ENCODE data around the gene CDC40.
"Not testable (repeated sequence)": the region's sequence is repeated elsewhere in the genome, so short reads cannot be mapped to it uniquely, and the experiment has no call there.

CDC40 gene

DNA sequence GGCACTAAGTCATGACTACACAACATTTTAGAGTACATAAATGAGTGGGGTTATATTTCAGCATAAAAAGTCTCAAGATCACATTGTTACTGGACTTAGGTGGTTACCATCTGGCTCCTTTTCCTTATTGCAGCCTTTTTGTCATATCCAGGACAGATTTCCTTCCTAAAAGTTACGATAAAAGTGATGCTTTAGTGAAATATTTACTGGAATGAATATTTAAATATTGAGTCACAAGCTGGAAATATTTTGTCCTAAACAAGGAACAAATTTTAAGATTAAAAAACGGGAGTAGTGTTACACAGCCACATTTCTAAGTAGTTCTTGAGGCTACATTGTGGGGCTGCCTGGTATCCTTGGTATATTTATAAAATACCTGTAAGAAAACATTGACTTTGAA is 52.2 kb downstream of the CDC40 start:
- TF ChIP-seq, protein P1, sequence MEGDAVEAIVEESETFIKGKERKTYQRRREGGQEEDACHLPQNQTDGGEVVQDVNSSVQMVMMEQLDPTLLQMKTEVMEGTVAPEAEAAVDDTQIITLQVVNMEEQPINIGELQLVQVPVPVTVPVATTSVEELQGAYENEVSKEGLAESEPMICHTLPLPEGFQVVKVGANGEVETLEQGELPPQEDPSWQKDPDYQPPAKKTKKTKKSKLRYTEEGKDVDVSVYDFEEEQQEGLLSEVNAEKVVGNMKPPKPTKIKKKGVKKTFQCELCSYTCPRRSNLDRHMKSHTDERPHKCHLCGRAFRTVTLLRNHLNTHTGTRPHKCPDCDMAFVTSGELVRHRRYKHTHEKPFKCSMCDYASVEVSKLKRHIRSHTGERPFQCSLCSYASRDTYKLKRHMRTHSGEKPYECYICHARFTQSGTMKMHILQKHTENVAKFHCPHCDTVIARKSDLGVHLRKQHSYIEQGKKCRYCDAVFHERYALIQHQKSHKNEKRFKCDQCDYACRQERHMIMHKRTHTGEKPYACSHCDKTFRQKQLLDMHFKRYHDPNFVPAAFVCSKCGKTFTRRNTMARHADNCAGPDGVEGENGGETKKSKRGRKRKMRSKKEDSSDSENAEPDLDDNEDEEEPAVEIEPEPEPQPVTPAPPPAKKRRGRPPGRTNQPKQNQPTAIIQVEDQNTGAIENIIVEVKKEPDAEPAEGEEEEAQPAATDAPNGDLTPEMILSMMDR (IDR thresholded peaks at IDR 0.05; ENCODE audit: low read depth, low read length): no peak
- peak; percentile 35 for DNase-seq (ENCODE audit: extremely low read depth, low read depth)

DNA sequence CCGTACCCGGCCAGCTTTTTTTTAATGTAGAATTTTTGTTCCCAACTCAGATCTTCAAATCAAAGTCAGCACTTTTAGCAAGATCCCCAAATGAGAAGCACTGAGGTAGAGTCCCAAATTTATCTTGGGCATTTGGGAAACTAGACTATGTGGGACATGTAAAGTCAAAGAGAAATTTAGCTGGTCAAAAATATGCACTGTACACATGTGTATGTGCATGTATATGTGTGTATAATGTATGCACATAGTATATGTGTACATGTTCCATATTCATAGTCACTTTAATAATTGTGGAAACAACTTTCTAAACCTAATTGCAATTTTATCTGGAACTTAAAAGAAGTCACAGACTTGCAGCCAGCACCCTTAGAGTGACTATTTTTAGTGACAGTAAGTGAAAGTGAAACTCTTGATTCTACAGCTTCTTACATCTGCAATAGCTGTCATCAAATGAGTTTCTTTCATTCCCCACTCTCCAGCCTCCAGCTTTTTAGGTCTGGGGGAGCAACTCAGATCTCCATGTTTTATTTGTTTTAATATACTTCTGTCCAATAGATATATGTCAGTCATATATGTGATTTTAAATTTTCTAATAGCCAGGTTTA is 53.6 kb downstream of the CDC40 start:
- DNase-seq (ENCODE audit: extremely low read depth, low read depth): no peak
- TF ChIP-seq, protein P1 (IDR thresholded peaks at IDR 0.05; ENCODE audit: low read depth, low read length): no peak

GRCh38 chr6:110236007-110236406 is 55.8 kb downstream of the CDC40 start:
- DNase-seq (ENCODE audit: extremely low read depth, low read depth): not testable (repeated sequence)

DNA sequence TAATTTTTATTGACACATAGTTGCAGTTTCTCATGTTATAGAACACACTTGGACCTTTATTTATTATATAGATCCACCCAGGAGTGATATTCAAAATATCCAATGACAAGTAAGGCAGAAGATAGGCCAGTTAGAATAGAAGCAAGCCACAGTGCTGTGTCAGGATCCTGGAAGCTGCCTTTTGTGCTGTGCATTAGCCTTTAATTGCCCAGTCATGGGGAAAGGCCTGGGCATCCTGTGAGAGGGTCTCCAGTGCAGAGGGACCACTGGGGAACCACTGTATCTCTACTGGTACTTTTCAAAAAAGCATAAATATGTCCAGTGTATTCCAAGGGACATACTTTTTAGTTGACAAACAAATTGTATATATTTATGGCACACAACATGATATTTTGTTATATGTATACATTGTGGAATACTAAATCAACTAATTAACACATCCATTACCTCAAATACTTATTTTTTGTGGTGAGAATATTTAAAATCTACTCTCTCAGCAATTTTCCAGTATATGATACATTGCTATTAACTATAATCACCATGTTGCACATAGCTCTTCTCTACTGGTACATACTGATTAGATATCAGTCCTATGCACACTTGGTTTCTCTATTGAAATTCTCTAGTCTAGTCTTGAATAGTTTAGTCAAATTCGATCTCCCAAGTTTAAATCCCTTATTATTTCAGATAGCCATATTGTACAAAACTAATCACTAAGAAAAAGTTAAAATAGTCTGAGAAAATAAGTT is 59.5 kb downstream of the CDC40 start:
- TF ChIP-seq, protein P1 (IDR thresholded peaks at IDR 0.05; ENCODE audit: low read depth, low read length): no peak
- DNase-seq (ENCODE audit: extremely low read depth, low read depth): no peak

GRCh38 chr6:110244621-110245020 is 64.4 kb downstream of the CDC40 start:
- DNase-seq (ENCODE audit: extremely low read depth, low read depth): not testable (repeated sequence)

GRCh38 chr6:110246378-110246777 is 66.2 kb downstream of the CDC40 start:
- DNase-seq (ENCODE audit: extremely low read depth, low read depth): no peak
- TF ChIP-seq, protein P1 (IDR thresholded peaks at IDR 0.05; ENCODE audit: low read depth, low read length): no peak

- TF ChIP-seq, protein P1 (IDR thresholded peaks at IDR 0.05; ENCODE audit: low read depth, low read length): no peak
- no peak for DNase-seq (ENCODE audit: extremely low read depth, low read depth)
These were observed 66.8 kb downstream of the CDC40 start for GRCh38 chr6:110246900-110247546.

DNA sequence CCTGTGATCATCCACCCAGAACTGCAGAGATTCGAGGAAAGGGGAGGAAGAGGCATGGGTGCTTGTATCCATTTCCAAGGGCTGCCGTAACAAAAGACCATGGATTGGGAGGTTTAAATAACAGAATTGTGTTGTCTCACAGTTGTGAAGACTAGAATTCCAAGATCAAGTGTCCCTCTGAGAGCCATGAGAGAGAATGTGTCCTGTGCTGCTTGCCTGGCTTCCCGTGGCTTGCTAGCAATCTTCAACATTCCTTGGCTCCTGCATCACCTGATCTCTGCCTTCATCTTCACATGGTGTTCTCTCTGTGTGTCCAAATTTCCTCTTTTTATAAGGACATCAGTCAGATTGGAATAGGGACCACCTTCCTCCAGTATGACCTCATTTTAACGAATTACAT is 69.8 kb downstream of the CDC40 start:
- DNase-seq (ENCODE audit: extremely low read depth, low read depth): no peak
- TF ChIP-seq, protein P1 (IDR thresholded peaks at IDR 0.05; ENCODE audit: low read depth, low read length): no peak

All from AG09319 (cell line).